MM.1S (cell line): ENCODE data around the gene BRD4.

Experiments
- DNase-seq: peaks from one replicate; pipeline ENCODE4 v3.0.0-alpha.2; 2015
- H2AFZ ChIP-seq: fragments of 300-600 bp; sonication (generic); 2 replicates; pipeline ENCODE4 v1.6.0; 2016; ENCODE audit warnings: antibody characterized with exemption, low read length
- H3F3A ChIP-seq: fragments of 300-600 bp; sonication (generic); 2 replicates; pipeline ENCODE4 v1.6.1; 2016; ENCODE audit warnings: mild to moderate bottlenecking, antibody characterized with exemption, low read length, moderate library complexity, mixed read lengths; ENCODE audit not compliant: insufficient read depth
- H3K27ac ChIP-seq: fragments of 300-600 bp; sonication (generic); 2 replicates; pipeline ENCODE4 v1.5.1; 2016; ENCODE audit warnings: mild to moderate bottlenecking, low read length
- H3K27me3 ChIP-seq: fragments of 300-600 bp; sonication (generic); replicated peaks from 2 replicates; pipeline ENCODE4 v1.6.0; 2016; ENCODE audit warnings: low read length; ENCODE audit not compliant: insufficient read depth
- H3K36me3 ChIP-seq: fragments of 300-600 bp; sonication (generic); replicated peaks from 2 replicates; pipeline ENCODE4 v1.6.1; 2016; ENCODE audit warnings: mild to moderate bottlenecking, low read length, mixed read lengths; ENCODE audit not compliant: insufficient read depth
- H3K4me1 ChIP-seq: fragments of 300-600 bp; sonication (generic); 2 replicates; pipeline ENCODE4 v1.6.1; 2016; ENCODE audit warnings: low read length, mixed read lengths
- H3K4me2 ChIP-seq: fragments of 300-600 bp; sonication (generic); 2 replicates; pipeline ENCODE4 v1.6.0; 2016; ENCODE audit warnings: low read depth, low read length
- H3K4me3 ChIP-seq: fragments of 300-600 bp; sonication (generic); 2 replicates; pipeline ENCODE4 v1.5.1; 2016; ENCODE audit warnings: low read length, mixed read lengths
- H3K79me2 ChIP-seq: fragments of 300-600 bp; sonication (generic); 2 replicates; pipeline ENCODE4 v1.6.1; 2016; ENCODE audit warnings: mixed run types, low read length, mixed read lengths
- H3K9ac ChIP-seq: fragments of 300-600 bp; sonication (generic); 2 replicates; pipeline ENCODE4 v1.6.1; 2016; ENCODE audit warnings: low read length, mixed read lengths
- H3K9me2 ChIP-seq: fragments of 300-600 bp; sonication (generic); replicated peaks from 2 replicates; pipeline ENCODE4 v1.6.1; 2016; ENCODE audit warnings: mild to moderate bottlenecking, low read length, mixed read lengths; ENCODE audit not compliant: insufficient read depth
- H3K9me3 ChIP-seq: fragments of 300-600 bp; sonication (generic); replicated peaks from 2 replicates; pipeline ENCODE4 v1.6.1; 2016; ENCODE audit warnings: mild to moderate bottlenecking, low read length, mixed read lengths; ENCODE audit not compliant: insufficient read depth
- H4K20me1 ChIP-seq: fragments of 300-600 bp; sonication (generic); 2 replicates; pipeline ENCODE4 v1.6.1; 2016; ENCODE audit warnings: mild to moderate bottlenecking, low read length, moderate library complexity, mixed read lengths; ENCODE audit not compliant: insufficient read depth
- EZH2 ChIP-seq: fragments of 300-600 bp; sonication (generic); optimal IDR thresholded peaks from 2 replicates; pipeline ENCODE3; 2017; ENCODE audit warnings: low read depth, mild to moderate bottlenecking, antibody characterized with exemption, low read length, mixed read lengths
- EZH2phosphoT487 ChIP-seq: fragments of 300-600 bp; sonication (generic); IDR thresholded peaks from 2 replicates; pipeline ENCODE4 v1.6.1; 2018; ENCODE audit warnings: antibody characterized with exemption, low read length
- TF ChIP-seq, protein P1 (sequence below): fragments of 300-600 bp; sonication (generic); IDR thresholded peaks from 2 replicates; pipeline ENCODE4 v1.5.1; 2016; ENCODE audit warnings: antibody characterized with exemption, low read length, mixed read lengths

Gene BRD4

DNA sequence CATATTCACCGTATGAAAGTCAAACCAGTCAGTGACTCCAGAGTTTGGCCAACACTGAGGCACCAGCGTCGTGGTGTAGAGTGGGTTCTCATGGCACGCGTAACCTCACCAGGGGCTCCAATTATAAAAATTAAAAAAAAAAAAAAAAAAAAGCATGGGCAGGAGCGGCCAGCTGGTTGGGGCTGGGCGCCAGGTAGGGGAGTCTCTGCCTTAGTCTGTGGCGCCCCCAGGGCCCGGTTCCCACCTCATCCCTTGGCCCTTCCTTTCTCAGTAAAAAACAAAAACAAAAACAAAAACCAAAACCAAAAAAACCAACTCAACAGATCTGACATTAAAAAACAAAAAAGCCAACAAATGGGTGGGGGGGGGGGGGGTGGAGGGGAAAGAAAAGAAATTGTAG lies 95.5 kb downstream of the BRD4 start:
- Histone ChIP-seq H3K27ac (no peak overlapping the region), H3K4me1 (no peaks in the 10 kb centered on the region), H4K20me1 (no peaks in the 10 kb centered on the region), H3K36me3 (no peaks in the 10 kb centered on the region), H3K9ac (no peak overlapping the region), H3K9me2 (no peaks in the 10 kb centered on the region), H3K27me3 (no peaks in the 10 kb centered on the region), H3K9me3 (no peaks in the 10 kb centered on the region), H3K4me3 (no peak overlapping the region), H3K4me2 (no peak overlapping the region), H3K79me2 (no peaks in the 10 kb centered on the region), H2AFZ (no peak overlapping the region), H3F3A (peaks cover 5% of the 10 kb centered on the region; the same call in 1 of the 2 replicates)
- TF ChIP-seq EZH2 = no peak
- TF ChIP-seq, protein P1, sequence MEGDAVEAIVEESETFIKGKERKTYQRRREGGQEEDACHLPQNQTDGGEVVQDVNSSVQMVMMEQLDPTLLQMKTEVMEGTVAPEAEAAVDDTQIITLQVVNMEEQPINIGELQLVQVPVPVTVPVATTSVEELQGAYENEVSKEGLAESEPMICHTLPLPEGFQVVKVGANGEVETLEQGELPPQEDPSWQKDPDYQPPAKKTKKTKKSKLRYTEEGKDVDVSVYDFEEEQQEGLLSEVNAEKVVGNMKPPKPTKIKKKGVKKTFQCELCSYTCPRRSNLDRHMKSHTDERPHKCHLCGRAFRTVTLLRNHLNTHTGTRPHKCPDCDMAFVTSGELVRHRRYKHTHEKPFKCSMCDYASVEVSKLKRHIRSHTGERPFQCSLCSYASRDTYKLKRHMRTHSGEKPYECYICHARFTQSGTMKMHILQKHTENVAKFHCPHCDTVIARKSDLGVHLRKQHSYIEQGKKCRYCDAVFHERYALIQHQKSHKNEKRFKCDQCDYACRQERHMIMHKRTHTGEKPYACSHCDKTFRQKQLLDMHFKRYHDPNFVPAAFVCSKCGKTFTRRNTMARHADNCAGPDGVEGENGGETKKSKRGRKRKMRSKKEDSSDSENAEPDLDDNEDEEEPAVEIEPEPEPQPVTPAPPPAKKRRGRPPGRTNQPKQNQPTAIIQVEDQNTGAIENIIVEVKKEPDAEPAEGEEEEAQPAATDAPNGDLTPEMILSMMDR = no peak
- no peak for TF ChIP-seq EZH2phosphoT487
- DNase-seq = no peak

DNA sequence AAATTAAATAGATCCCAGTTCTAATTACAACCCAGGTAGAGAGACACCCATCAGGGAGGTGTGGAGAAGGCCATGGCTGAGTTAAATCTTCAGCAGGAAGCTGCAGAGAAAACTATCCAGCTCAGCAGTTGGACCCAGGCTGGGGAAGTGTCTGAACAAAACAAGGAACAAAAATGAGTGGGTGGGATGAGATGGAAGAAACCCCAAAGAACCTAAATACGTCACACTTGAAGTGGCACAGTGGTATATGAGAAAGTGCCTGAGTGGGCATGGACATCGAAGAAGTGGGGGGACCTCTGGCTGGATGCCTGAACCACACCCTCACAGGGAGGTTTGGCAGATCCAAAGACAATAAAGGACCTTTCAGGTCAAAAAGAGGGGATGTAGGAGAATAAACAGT lies 96.6 kb downstream of the BRD4 start:
- no peak for TF ChIP-seq EZH2
- TF ChIP-seq, protein P1 = no peak
- DNase-seq = no peak
- peaks cover 5% of the 10 kb centered on the region; the same call in 1 of the 2 replicates for H3F3A ChIP-seq
- no peak overlapping the region for H3K4me3 ChIP-seq
- H3K79me2 ChIP-seq = no peaks in the 10 kb centered on the region
- no peak overlapping the region for H3K27ac ChIP-seq
- peaks cover 3% of the 10 kb centered on the region; the same call in 1 of the 2 replicates for H3K27me3 ChIP-seq
- H4K20me1 ChIP-seq = no peaks in the 10 kb centered on the region
- no peak overlapping the region for H2AFZ ChIP-seq
- H3K36me3 ChIP-seq = no peaks in the 10 kb centered on the region
- H3K4me2 ChIP-seq = no peak overlapping the region
- H3K9ac ChIP-seq = no peak overlapping the region
- no peaks in the 10 kb centered on the region for H3K4me1 ChIP-seq
- H3K9me2 ChIP-seq = no peaks in the 10 kb centered on the region
- no peaks in the 10 kb centered on the region for H3K9me3 ChIP-seq

DNA sequence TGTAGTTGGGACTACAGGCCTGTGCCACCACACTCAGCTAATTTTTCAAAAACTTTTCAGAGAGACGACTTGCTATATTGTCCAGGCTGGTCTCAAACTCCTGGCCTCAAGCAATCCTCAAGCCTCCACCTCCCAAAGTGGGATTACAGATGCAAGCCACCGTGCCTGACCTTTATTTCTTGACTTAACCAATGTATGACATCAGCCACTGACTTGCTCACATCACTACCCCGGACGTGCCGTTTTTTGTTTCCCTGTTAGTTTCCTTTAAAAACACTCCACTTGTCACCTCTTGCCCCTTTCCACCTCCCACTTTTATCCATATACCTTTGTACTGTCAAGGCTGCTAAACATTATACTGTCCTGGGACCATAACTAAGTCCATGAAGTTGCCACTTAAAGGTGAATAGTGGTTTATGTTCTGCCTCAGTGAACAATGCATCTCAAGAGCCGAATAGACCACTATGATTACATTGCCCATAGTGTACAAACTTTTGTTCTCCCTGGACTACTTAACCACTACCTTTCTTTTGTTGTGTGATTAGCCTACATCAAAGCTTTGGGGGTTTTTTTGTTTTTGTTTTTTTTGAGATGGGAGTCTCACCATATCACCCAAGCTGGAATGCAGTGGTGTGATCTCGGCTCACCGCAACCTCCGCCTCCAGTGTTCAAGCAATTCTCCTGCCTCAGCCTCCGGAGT lies 97.8 kb downstream of the BRD4 start:
- H3F3A ChIP-seq = peaks cover 5% of the 10 kb centered on the region; the same call in 1 of the 2 replicates
- H2AFZ ChIP-seq = no peak overlapping the region
- no peak for TF ChIP-seq EZH2phosphoT487
- H4K20me1 ChIP-seq = no peaks in the 10 kb centered on the region
- no peak overlapping the region for H3K9ac ChIP-seq
- H3K27me3 ChIP-seq = peaks cover 3% of the 10 kb centered on the region; the same call in 1 of the 2 replicates
- H3K27ac ChIP-seq = no peak overlapping the region
- no peak overlapping the region for H3K4me2 ChIP-seq
- no peak overlapping the region for H3K4me3 ChIP-seq
- H3K36me3 ChIP-seq = no peaks in the 10 kb centered on the region
- H3K4me1 ChIP-seq = no peaks in the 10 kb centered on the region
- no peaks in the 10 kb centered on the region for H3K79me2 ChIP-seq
- no peaks in the 10 kb centered on the region for H3K9me2 ChIP-seq
- no peak for DNase-seq
- no peaks in the 10 kb centered on the region for H3K9me3 ChIP-seq

DNA sequence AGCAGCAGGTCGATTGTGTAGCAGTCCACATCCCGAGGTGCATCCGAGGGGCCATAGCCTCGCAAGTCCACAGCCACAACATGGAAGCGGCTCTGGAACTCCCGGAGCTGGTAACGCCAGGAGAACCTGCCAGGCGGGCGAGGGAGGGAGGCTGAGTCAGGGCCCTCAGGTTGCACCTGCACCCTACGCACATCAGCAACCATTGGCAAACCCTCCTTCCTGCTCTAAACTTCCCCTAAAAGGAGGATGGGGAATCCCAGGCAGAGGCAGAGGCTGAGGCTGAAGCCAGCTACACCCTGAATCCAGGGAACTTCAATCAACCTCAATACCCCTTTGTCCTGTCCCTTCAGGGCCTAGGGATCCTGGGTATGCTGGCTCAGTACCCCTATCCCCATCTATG lies 101.1 kb downstream of the BRD4 start:
- no peaks in the 10 kb centered on the region for H3K4me1 ChIP-seq
- no peaks in the 10 kb centered on the region for H3K9me3 ChIP-seq
- TF ChIP-seq, protein P1 = no peak
- TF ChIP-seq EZH2phosphoT487 (no peak), EZH2 (no peak)
- no peak overlapping the region for H3K4me3 ChIP-seq
- H3K79me2 ChIP-seq = no peaks in the 10 kb centered on the region
- no peak for DNase-seq
- H4K20me1 ChIP-seq = no peaks in the 10 kb centered on the region
- peaks cover 3% of the 10 kb centered on the region for H3K27me3 ChIP-seq
- H3K9ac ChIP-seq = no peak overlapping the region
- no peak overlapping the region for H3K27ac ChIP-seq
- peaks cover 5% of the 10 kb centered on the region; the same call in 1 of the 2 replicates for H3F3A ChIP-seq
- no peak overlapping the region for H2AFZ ChIP-seq
- no peaks in the 10 kb centered on the region for H3K36me3 ChIP-seq
- no peak overlapping the region for H3K4me2 ChIP-seq
- H3K9me2 ChIP-seq = no peaks in the 10 kb centered on the region
